Right renal cortex interstitium (tissue), 3 donors: ENCODE results near the gene MEG3. TPM values are rescaled to one million over a fixed set of nuclear protein-coding genes. Genes with fewer than 3 reads are reported as not detected.

Source experiments
- DNase-seq, 3 donors: peaks; one replicate each; pipeline ENCODE4 v3.0.0-alpha.2; 2013; ENCODE audit warnings: low read depth in 3 of 3, low spot score in 2 of 3
- polyA plus RNA-seq, 3 donors: library from polyadenylated mRNA; unstranded; fragments of 120-200 nt; gene quantifications; one replicate each; pipeline ENCODE4 v1.2.1, GENCODE V29; 2013; ENCODE audit not compliant: insufficient read length in 3 of 3

The MEG3 gene
- 10 to 100 TPM; 44.0 to 64.3 (median 62.0) TPM for polyA plus RNA-seq

GRCh38 chr14:100825713-100826331 is at the start of gene MEG3:
Gene MEG3, plus strand, starts transcription at chr14:100826118.
- no peak for DNase-seq

GRCh38 chr14:100776681-100777365 is 49.1 kb upstream of the MEG3 start:
- DNase-seq, result no peak

- DNase-seq, result no peak
Measured at GRCh38 chr14:100777366-100777817, 48.5 kb upstream of the MEG3 start.

- no peak for DNase-seq
Measured at GRCh38 chr14:100777818-100778525, 47.9 kb upstream of the MEG3 start.

- DNase-seq, result no peak
Measured at GRCh38 chr14:100778526-100778882, 47.4 kb upstream of the MEG3 start.

GRCh38 chr14:100778951-100779690 is 46.8 kb upstream of the MEG3 start:
- DNase-seq, result no peak

GRCh38 chr14:100779691-100780080 is 46.2 kb upstream of the MEG3 start:
- DNase-seq, result no peak

GRCh38 chr14:100780246-100780645 is 45.7 kb upstream of the MEG3 start:
- DNase-seq, result no peak

GRCh38 chr14:100780646-100781355 is 45.1 kb upstream of the MEG3 start:
- DNase-seq, result no peak

GRCh38 chr14:100781952-100782351 is 44.0 kb upstream of the MEG3 start:
- DNase-seq, result no peak

- no peak for DNase-seq
Measured at GRCh38 chr14:100782516-100783320, 43.2 kb upstream of the MEG3 start.

GRCh38 chr14:100783630-100784370 is 42.1 kb upstream of the MEG3 start:
- no peak for DNase-seq

- DNase-seq, result no peak
Measured at GRCh38 chr14:100784523-100785337, 41.2 kb upstream of the MEG3 start.

- DNase-seq, result no peak
Measured at GRCh38 chr14:100785338-100785615, 40.6 kb upstream of the MEG3 start.

- no peak for DNase-seq
Measured at GRCh38 chr14:100785626-100786025, 40.3 kb upstream of the MEG3 start.

GRCh38 chr14:100786131-100786530 is 39.8 kb upstream of the MEG3 start:
- DNase-seq, result no peak

- no peak for DNase-seq
Measured at GRCh38 chr14:100786576-100787219, 39.2 kb upstream of the MEG3 start.

- no peak for DNase-seq
Measured at GRCh38 chr14:100787659-100788058, 38.3 kb upstream of the MEG3 start.
